ENCODE results near the gene PCSK1N.

DNA sequence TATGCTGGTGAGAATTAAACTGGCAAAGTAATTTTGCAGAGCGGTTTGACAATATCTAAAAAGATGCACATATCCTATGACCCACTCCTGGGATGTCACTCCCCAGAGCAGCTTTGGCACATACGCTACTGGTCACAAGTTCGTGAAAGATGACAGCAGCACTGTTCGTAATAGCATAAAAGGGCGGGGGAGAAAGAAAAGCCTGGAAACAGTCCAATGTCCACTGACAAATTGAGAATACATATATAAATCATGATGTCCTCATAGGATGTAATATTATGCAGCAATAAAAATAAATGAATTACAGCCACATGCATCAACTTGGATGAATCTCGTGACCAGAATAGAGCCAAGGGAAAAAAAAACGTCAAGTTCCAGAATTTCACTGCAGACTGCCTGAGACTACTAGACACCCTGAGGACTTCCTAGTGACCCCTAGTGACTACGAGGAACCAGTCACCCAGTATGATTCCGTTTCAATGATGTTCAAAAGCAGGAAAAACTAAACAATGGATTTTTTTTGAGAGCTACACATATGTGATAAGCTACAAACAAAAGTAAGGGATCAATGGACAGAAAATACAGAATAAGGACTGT lies 1.8 kb downstream of the PCSK1N start:
- TF ChIP-seq, protein P1, sequence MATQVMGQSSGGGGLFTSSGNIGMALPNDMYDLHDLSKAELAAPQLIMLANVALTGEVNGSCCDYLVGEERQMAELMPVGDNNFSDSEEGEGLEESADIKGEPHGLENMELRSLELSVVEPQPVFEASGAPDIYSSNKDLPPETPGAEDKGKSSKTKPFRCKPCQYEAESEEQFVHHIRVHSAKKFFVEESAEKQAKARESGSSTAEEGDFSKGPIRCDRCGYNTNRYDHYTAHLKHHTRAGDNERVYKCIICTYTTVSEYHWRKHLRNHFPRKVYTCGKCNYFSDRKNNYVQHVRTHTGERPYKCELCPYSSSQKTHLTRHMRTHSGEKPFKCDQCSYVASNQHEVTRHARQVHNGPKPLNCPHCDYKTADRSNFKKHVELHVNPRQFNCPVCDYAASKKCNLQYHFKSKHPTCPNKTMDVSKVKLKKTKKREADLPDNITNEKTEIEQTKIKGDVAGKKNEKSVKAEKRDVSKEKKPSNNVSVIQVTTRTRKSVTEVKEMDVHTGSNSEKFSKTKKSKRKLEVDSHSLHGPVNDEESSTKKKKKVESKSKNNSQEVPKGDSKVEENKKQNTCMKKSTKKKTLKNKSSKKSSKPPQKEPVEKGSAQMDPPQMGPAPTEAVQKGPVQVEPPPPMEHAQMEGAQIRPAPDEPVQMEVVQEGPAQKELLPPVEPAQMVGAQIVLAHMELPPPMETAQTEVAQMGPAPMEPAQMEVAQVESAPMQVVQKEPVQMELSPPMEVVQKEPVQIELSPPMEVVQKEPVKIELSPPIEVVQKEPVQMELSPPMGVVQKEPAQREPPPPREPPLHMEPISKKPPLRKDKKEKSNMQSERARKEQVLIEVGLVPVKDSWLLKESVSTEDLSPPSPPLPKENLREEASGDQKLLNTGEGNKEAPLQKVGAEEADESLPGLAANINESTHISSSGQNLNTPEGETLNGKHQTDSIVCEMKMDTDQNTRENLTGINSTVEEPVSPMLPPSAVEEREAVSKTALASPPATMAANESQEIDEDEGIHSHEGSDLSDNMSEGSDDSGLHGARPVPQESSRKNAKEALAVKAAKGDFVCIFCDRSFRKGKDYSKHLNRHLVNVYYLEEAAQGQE (IDR thresholded peaks at IDR 0.05; ENCODE audit: insufficient replicate concordance, low read depth): no peak
- TF ChIP-seq, protein P2, sequence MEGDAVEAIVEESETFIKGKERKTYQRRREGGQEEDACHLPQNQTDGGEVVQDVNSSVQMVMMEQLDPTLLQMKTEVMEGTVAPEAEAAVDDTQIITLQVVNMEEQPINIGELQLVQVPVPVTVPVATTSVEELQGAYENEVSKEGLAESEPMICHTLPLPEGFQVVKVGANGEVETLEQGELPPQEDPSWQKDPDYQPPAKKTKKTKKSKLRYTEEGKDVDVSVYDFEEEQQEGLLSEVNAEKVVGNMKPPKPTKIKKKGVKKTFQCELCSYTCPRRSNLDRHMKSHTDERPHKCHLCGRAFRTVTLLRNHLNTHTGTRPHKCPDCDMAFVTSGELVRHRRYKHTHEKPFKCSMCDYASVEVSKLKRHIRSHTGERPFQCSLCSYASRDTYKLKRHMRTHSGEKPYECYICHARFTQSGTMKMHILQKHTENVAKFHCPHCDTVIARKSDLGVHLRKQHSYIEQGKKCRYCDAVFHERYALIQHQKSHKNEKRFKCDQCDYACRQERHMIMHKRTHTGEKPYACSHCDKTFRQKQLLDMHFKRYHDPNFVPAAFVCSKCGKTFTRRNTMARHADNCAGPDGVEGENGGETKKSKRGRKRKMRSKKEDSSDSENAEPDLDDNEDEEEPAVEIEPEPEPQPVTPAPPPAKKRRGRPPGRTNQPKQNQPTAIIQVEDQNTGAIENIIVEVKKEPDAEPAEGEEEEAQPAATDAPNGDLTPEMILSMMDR (IDR thresholded peaks at IDR 0.05; ENCODE audit: insufficient read depth, low read length): no peak
- TF ChIP-seq POLR2AphosphoS5 (IDR thresholded peaks at IDR 0.05; ENCODE audit: low read depth) (no peak), GABPA (IDR thresholded peaks at IDR 0.05; ENCODE audit: low read depth) (no peak), SPI1 (IDR thresholded peaks at IDR 0.05; ENCODE audit: borderline replicate concordance, low read depth) (no peak)

Data from HL-60 (cell line).